GM18505 (cell line): ENCODE results near the gene PEMT.

ENCODE experiments used
- ATAC-seq: cut with Tn5 transposase; IDR thresholded peaks from one replicate; pipeline ENCODE4 v1.9.1; 2021; ENCODE audit not compliant: unreplicated experiment
- POLR2A ChIP-seq: IDR thresholded peaks from 4 replicates; pipeline ENCODE4 v1.6.1; 2011; ENCODE audit warnings: borderline replicate concordance; ENCODE audit not compliant: insufficient read depth, insufficient read length; ENCODE audit errors: extremely low read depth

PEMT gene

DNA sequence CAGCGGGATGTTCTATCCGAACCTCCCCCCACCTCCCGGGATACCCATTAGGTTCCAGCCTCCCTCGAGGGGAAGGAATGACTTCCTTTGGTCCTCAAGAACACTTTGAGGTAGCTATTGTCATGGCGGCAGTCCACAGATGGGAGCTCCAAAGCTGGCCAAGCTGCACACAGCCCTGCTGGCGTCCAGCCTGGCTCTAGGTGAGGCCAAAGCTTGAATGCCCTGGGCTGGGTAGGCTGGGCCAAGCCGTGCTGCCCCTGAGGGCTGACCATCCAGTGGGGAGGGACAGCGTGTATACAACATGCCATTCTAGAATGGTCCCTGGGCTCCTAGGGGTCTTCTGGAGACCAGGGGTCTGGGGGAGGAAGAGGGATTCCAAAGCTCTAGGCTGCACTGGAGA is 43.5 kb downstream of the PEMT start:
- ATAC-seq = no peak
- no peak for TF ChIP-seq POLR2A

DNA sequence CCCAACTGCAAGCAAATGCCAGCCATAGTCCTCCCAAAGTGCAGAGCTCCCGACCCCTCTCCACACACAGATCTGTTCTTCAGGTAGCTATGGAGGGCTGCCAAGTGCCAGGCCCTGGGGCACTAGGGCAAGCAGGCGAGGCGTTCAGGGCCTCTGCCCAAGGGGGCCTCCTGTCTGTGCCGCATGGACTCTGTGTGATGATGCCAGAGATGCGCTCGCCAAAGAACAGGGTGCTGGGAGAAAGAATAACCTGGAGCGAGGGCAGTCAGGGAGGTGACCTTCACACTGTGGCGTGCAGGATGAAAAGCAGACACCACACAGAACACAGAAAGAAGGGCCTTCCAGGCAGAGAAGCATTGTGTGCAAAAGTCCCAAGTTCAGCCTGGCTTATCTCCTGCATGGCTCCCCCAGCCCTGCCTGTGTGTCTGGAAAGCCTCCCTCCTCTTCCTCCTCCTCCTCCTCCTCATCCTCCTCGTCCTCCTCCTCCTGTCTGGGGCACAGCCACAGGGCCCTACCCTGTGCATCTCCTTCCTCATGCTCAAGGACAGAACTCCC is 44.2 kb downstream of the PEMT start:
- no peak for ATAC-seq
- TF ChIP-seq POLR2A = no peak

DNA sequence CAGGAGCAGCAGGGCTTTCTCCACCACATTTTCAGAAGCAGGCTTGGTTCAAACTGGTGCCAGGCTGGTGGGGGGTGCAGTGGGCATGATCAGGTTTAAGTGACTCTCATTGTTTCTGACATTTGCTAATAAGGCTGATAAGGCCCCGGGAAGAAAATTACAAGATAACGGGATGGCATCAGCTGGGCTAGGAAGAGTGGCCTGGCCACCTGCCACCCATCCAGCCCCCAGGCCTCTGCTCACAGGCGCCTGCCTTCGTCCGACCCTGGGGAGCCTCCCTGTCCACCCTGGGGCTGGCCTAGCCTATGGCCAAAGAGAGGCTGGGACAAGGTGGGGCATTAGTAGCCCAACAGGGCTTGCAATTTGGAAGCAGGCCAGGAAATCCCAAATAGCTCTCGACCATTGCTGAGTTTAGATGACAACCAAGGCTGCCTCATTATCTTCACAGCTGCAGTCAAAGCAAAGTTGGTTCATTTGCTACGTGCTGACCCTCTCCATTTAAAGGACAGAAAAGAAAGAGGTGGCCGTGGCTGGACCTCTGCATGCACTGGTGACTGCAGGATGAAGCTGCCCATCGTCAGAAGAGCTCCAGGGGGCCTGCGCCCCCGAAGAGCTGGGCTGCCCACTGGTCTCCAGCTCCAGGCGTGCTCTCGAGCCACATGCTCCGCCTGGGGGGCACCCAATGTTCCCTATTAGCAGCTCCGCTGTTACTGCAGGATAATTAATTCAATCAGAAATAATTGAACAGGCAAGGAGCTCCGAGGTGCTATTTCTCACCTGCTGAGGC is 44.9 kb downstream of the PEMT start:
- ATAC-seq = no peak
- TF ChIP-seq POLR2A = no peak

DNA sequence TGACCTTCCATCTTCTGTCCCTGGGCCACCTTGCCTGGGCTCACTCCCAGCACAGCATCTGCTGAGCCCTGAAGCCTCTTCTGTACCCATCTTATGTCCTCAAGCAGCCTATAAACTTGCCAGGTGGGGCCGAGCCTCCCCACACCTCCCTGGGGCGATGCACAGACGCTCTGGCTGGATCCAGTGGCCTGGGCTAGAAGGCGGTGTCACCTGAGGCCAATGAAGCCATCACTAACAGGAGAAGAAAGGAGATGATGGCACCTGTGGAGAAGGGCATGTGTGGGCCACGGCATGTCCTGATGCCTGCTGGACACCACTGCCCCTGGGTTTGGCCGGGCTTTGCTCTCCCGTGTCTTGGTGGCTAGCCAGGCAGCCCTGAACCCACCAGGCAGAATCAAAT is 45.5 kb downstream of the PEMT start:
- no peak for ATAC-seq
- TF ChIP-seq POLR2A = no peak

DNA sequence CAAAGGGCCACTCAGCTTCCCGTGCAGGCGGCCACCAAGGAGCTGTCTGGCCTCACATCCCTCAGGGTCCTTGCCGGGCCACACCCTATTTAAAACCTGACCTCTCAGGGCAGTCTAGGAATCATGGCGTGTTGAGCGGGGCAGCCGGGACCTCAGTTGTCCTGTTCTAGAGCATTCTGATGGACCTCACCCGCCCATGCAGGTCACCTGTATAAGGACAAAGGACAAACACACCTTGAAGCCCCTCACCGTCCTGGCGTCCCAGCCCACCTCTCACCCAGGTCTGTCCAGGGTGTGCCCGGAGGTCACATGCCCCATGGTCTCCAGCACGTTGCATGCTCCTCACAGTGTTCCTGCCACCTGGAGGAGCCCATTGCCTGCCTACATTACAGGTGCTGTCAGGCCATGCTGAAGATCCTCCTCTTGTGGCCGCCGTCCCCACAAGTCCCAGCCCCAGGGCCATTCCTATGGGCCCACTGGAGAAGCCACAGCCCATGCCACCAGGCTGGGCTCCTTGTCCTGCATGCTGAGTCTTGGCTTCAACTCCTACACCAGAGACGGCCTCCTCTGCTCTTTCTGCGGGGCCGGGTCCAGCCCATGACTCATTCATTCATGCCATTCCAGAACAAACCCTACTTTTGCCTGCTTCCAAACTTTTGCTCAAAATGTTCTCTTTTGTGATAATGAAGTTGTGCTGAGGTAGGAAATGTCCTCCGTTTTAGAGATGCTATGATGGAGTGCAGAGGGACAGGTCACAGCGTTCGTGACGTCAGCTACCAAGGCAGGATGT is 46.3 kb downstream of the PEMT start:
- no peak for TF ChIP-seq POLR2A
- ATAC-seq = no peak

DNA sequence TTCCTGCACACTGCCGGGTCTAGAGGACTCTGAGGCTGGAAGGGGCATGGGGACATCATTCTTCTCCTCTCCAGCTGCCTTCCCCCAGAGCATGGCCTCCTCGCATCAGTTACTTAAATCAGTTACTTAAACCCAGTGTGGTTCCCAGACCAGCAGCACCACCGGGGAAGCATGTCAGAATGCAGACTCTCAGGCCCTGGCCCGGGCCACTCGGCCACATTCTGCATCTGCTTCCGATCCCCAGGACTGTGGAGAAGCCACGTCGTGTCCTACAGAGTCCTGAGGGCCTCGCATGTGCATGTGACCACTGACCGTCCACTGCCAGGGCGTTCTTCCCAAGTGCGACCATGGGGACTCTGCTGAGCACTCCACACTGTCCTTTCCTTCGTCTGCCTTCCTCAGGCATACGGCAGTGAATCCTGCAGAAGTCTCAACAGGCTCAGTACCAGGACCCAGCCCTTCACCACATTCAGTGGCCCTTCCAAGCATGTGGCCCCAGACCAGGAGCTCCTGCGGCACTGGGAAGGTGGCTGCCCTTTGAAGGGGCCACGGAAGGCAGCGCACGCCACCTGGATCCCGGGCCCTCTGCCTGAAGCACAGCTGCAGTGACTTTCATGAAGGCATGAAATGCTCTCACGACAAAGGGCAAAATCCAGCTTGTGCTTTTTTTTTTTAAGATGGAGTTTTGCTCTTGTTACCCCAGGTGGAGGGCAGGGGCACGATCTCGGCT is 48.4 kb downstream of the PEMT start:
- no peak for ATAC-seq
- TF ChIP-seq POLR2A = no peak

DNA sequence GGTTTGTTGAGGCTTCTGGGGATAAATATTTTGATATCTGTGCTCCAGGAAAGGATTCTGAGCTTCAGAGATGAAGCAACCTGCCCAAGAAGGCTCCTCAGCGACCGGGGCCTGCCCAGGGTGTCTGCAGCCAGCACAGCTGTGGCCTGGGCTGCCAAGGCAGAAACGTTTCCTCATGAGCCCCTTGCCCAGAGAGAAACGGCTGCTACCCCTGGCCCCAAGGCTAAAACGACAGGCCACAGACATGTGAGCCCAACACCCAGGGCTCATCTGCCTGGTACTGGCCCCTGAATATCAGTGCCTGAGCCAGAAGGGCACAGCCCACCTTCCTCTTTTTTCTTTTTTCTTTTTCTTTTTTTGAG is 49.9 kb downstream of the PEMT start:
- TF ChIP-seq POLR2A = no peak
- ATAC-seq = no peak

DNA sequence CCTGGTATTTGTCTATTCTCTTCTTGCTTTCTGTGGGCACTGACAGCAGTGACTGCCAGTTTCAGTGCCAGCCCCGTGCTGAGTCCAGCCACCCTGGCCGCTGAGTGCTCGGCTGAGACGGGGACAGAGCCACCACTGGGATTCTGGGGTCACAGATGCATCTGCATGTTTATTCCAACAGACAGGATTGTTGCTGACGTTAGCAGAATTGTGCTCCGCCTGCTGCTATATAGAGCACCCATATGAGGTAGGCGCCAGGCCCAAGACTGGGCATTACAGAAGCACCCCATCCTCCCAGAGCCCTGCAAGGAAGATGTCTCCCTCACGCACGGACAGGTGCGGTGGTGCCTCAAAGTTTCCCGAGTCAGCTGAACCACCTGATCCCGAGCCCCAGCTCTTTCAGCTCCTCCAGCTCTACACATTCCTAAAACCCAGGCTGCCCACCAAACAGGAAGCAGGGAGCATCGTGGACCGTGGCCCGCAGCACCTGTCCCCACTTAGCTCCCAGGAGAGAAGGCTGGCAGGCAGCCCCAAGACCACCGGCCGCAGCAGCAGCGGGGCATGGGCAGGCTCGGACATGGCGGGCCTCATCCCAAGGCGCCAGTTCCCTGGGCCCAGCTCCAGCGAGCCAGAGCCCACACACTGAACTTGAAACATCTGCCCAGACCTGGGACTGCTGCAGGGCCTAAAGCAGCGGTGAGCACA is 50.4 kb downstream of the PEMT start:
- no peak for TF ChIP-seq POLR2A
- ATAC-seq = no peak

DNA sequence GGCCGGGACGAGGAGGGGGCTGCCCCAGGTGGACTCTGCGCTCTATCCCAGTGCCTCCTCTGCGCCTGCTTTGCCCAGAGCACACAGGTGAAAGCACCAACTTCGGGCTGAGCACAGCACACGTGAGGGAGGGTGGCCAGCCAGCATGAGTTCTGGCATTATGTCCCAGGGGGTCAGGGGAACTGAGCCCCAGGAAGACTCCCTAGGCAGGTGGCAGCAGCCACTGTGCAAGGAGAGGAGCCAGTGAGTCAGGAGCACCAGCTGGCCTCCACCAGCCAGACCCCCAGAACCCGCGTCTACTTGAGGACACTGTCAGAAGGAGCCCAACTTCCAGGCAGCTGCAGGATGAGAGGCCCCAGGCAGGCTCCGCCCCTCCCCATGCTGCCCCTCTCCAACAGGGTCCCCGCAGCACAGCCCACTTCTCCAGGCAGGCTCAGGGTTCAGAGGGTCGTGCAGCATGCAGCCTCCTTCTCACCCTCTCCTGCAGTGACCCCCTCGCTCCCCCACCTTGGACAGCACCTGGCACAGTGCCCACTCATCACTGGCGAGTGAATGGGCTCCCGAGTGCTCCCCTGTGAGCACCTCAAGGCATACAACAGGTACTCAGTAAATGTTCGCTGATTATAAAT is 51.1 kb downstream of the PEMT start:
- no peak for ATAC-seq
- no peak for TF ChIP-seq POLR2A

DNA sequence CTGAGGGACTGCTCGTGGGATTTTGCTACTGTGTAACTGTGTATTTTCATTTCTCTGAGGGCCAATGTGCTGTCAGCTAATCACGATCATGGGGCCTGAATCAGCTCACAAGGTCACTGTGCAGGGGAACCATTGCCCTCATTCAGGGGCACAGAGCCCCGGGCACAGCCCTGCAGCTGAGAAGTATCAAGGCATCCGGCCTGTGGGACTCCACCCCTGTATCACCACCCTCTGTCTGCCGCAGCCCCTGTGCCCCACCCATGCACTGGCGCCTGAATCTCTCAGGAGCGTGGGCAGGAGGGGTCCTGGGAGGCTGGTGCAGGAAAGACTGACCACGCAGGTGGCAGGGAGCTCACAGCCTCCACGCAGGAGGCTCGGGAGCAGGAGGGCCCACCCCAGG is 51.9 kb downstream of the PEMT start:
- ATAC-seq = no peak
- TF ChIP-seq POLR2A = no peak

DNA sequence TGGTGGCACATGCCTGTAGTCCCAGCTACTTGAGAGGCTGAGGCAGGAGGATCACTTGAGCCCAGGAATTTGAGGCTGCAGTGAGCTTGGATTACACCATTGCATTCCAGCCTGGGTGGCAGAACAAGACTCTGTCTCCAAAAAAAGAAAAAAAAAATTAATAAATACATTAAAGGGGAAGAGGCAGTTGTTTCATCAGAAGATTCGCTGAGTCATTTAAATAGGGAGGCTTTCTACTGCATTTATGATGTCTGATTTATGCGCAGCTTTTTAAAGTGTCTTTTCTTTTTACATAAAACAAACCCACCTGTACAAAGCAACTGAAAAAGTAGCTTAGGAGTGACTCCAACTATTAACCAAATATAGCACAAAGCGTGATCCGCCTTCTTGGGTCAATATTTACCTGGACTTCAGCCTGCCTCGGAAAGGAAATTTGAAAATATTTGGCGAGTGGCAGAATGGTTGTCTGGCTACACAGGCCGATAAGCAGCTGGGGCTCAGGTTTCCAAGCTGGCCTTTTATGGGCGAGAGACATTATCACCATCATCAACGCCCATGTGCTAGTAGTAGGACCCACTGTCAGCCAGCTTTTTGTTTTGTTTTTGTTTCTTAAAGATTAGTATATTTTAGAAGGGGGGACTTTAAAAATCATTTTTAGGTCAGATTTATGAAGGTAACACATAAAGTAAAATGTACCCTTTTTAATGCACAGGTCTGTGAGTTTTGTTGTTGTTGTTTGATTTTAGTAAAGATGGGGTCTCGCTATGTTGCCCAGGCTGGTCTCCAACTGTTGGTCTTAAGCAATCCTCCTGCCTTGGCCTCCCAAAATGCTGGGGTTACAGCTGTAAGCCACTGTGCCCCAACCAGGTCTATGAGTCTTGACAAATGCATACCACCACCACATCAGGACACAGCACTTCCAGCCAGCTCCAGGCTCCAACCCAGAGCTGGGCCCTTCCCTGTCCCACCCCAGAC is 52.8 kb downstream of the PEMT start:
- ATAC-seq = no peak
- no peak for TF ChIP-seq POLR2A
